KOPT-K1 (cell line): Measurements from ENCODE around the gene GCLC.

Experiments used
- H3K27ac ChIP-seq: fragments of 200-600 bp; sonication (generic); 2 replicates; pipeline ENCODE4 v1.5.1; 2016; ENCODE audit warnings: antibody characterized with exemption, mild to moderate bottlenecking, low read depth, low read length; ENCODE audit not compliant: poor library complexity, severe bottlenecking
- H3K36me3 ChIP-seq: fragments of 200-600 bp; sonication (generic); 2 replicates; pipeline ENCODE4 v1.5.1; 2017; ENCODE audit warnings: antibody characterized with exemption, mild to moderate bottlenecking, low read length, moderate library complexity; ENCODE audit not compliant: insufficient read depth
- H3K9me3 ChIP-seq: fragments of 200-600 bp; sonication (generic); 2 replicates; pipeline ENCODE4 v1.5.1; 2017; ENCODE audit warnings: antibody characterized with exemption, low read length, mild to moderate bottlenecking; ENCODE audit not compliant: insufficient read depth, poor library complexity, severe bottlenecking

Gene GCLC

DNA sequence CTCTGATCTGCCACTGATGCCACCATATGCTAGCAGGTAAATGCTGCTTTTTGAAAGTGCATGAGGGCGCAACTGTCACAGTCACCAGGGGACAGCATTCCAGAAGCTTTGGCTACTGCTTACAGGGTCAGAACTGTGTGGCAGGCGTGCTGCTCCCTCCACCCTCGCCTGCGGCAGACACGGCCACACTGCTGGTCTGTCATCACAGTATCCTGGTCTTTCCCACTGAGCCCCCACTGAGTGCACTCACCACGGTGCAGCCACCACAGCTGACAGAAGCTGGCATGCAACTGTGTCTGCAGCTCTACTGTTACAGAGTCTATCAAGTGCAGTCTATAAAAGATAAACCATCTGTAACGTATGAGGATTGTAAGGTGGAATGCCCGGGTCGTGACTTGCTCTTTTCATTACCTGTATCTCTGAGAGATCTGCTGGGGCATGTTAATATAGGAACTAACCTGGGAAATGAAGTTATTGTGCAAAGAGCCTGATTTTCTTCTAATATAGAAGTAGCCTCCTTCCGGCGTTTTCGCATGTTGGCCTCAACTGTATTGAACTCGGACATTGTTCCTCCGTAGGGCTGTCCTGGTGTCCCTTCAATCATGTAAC is 24.5 kb downstream of the GCLC start:
- Histone ChIP-seq H3K36me3 (peaks cover 27% of the 10 kb centered on the region), H3K9me3 (no peaks in the 10 kb centered on the region), H3K27ac (no peak overlapping the region)

DNA sequence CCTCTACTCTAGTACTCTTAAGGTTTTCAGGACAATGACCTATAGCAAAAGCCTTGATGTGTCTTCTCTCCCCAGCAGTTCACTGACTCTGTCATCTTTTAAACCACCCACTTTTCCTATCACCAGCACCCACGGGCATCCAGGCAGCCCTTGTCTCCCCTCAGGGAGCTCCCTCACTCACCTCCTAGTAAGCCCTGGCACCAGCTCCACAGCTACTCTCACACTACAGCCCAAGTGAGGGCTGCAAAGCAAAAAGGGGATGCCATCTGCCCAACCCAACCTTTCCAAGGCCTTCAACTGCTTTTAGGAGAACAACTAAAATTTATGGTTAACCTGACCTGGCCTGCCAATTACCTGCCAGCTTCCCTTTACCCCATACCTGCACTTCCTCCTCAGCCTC is 26.0 kb downstream of the GCLC start:
- Histone ChIP-seq H3K36me3 (peaks cover 42% of the 10 kb centered on the region), H3K27ac (no peak overlapping the region), H3K9me3 (no peaks in the 10 kb centered on the region)

DNA sequence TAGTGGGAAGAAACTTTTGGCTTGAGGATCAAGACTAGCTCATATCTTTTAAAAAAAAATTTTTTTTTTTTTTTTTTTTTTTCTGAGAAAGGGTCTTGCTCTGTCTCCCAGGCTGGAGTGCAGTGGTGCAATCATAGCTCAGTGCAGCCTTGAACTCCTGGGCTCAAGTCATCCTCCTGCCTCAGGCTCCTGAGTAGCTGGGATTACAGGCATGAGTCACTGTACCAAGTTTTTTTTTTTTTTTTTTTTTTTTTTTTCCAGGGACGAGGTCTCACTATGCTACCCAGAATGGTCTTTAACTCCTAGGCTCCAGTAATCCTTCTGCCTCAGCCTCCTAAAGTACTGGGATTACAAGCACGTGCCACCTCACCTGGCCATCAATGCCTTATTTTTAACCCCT is 27.9 kb downstream of the GCLC start:
- H3K36me3 ChIP-seq: peaks cover 58% of the 10 kb centered on the region
- H3K9me3 ChIP-seq: no peaks in the 10 kb centered on the region
- H3K27ac ChIP-seq: no peak overlapping the region

DNA sequence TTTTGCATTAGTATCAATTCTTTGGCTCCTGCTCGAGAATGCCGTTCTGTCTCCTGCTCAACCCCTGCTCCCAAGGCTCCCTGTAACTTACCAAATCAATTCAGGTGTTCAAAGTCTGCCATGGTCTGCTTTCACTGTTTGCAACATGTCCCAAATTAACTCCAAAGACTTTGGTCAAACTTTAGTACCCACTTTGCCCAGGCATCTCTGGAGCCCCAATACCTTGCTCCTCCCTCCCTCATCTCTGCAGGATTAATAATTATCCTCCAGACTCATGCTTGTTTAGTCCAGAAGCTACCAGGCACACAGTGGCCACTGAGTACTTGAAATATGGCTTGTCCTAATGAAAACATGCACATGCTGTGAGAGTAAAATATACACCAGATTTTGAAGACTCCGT is 30.2 kb downstream of the GCLC start:
- no peak overlapping the region for H3K27ac ChIP-seq
- no peaks in the 10 kb centered on the region for H3K9me3 ChIP-seq
- H3K36me3 ChIP-seq: peaks cover 67% of the 10 kb centered on the region

DNA sequence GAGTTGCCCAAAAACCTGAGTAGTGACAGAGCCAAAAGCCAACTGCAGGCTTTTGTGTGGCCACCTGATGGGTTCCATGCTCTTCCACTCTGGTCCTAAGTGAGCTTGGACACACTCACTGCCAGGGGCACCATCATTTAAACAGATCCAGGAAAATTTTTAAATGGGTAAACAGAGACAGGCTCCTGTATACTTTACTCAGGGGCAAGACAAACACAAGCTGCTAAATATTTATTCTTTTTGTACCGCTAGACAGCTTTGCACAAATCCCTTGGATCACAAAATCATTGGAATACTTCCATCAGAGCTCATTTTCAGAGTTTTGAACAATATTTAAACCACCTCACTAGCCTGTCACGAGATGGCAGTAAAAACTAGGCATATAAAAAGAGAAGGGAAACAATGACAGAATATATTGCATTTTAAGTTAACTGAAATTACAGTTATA is 31.4 kb downstream of the GCLC start:
- H3K36me3 ChIP-seq: peaks cover 74% of the 10 kb centered on the region
- H3K27ac ChIP-seq: no peak overlapping the region
- no peaks in the 10 kb centered on the region for H3K9me3 ChIP-seq

DNA sequence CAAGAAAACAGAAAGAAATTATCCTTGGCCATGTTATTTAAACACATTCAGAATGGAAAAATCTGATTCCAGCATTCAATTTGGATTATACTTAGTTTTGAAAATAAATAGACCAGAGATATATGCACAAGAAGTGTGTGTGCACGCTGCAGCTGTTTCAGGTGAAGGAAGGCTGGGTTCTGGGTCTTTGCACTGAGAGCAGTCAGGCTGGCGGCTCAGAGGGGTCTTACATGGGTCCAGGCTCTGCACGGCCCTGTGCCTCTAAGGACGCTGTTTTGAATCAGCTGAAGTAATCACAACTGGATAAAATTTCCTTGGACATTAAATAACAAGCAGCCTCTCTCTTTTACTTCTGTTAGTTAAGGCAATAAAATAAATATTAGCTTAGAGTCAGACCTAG is 31.8 kb downstream of the GCLC start:
- H3K36me3 ChIP-seq: peaks cover 76% of the 10 kb centered on the region
- no peak overlapping the region for H3K27ac ChIP-seq
- H3K9me3 ChIP-seq: no peaks in the 10 kb centered on the region

DNA sequence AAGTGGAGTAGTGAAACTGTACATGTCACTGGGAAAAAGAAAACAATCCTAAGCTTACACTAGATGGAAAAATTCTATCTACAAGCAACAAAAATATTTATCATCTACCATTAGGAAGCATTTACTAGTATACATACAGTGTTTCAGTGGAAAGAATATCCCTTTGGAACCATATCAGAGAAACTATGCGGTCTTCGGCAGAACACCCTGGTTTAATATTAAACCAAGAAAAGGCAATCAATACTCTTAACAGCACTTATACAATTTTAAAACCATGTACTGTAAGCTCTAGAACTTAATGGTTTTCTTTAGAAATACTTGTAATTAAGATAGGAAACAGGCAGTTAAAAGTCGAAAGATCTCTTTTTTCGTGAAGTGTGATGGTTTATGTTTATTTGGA is 32.3 kb downstream of the GCLC start:
- peaks cover 76% of the 10 kb centered on the region for H3K36me3 ChIP-seq
- H3K9me3 ChIP-seq: no peaks in the 10 kb centered on the region
- H3K27ac ChIP-seq: no peak overlapping the region

DNA sequence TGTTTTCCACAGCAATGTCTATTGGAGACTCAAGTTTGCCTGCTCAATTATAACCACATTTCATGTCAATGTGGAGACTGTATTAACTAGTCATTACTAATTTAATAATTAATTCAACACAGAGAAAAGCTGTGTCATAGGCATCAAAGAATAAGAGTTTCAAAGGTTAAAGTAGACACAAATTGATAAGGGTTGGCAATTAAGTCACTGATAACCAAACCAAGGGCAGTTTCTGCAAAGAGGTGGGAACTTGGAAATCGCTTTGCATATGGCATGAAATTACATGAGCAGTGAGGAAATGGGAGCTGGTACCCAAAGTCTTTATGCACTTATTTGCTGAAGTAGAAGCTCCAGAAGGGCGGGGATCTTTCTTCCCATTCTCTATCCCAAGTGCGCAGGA is 34.2 kb downstream of the GCLC start:
- Histone ChIP-seq H3K9me3 (no peaks in the 10 kb centered on the region), H3K27ac (no peak overlapping the region), H3K36me3 (peaks cover 82% of the 10 kb centered on the region)

DNA sequence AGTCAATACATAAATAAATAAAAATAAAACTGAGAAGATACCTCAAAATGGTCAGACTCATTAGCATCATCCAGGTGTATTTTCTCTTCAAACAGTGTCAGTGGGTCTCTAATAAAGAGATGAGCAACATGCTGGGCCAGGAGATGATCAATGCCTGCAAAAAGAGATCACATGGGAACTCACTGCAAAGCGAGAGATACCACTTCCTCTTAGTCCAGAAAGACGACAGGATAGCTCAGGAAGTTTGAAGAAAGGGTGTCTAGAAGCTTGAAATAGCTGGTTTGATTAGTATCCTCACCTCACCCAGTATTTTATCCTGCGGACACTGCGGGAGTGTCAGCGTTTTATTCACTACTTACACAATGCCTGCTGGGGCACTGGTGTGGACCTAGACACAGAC is 38.0 kb downstream of the GCLC start:
- peaks cover 79% of the 10 kb centered on the region for H3K36me3 ChIP-seq
- no peaks in the 10 kb centered on the region for H3K9me3 ChIP-seq
- no peak overlapping the region for H3K27ac ChIP-seq

DNA sequence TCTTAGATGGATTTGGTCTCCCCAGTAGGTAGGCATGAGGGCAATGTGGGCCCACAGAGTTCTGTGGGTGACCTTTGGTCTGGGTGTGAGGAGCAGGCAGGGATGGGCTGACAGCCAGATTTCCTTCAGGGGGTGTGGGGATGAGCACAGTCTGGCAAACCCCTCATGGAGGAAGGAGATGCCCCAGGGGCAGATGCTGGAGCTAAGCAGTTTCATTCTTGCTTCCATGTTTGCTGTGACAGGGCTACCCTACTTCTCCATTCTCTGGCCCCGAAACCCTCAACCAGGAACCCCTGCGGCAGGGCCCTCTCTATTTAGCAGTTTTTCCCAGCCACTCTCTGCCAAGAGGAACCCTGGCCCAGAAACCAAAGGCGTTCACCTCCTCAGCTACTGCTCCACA is 40.4 kb downstream of the GCLC start:
- Histone ChIP-seq H3K27ac (no peak overlapping the region), H3K36me3 (peaks cover 74% of the 10 kb centered on the region), H3K9me3 (no peaks in the 10 kb centered on the region)

DNA sequence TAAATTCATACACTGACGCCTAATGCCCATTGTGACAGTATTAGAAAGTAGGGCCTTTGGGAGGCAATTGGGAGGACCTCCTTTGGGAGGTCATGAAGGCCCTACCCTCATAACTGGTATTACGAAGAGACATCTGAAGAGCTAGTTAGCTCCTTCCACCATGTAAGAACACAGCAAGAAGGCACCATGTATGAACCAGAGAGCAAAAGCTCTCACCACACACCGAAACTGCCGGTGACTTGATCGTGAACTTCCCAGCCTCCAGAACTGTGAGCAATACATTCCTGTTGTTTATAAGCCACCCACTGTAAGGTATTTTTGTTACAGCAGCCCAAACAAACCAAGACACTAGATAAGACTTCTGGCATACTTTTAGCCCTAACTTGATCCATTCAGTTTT is 41.8 kb downstream of the GCLC start:
- H3K27ac ChIP-seq: no peak overlapping the region
- H3K36me3 ChIP-seq: peaks cover 76% of the 10 kb centered on the region
- no peaks in the 10 kb centered on the region for H3K9me3 ChIP-seq

DNA sequence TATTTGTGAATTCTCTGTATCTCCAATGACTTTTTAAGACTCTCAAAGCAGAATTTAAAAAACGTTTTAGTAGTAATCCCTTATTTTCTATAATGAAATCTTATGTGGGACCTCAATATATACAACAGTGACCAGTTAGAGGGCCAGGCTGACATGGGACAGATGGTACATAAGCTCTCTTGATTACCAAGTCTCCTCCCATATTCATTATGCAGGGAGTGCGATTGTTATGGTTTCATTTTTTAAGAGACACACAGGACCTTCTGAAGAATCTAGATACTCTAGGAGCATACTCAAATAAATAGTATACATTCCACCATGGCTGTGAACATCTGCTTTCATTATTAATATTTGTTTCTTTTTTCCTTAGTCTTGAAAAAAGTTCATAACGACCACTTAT is 43.5 kb downstream of the GCLC start:
- no peak overlapping the region for H3K27ac ChIP-seq
- no peaks in the 10 kb centered on the region for H3K9me3 ChIP-seq
- peaks cover 75% of the 10 kb centered on the region for H3K36me3 ChIP-seq

DNA sequence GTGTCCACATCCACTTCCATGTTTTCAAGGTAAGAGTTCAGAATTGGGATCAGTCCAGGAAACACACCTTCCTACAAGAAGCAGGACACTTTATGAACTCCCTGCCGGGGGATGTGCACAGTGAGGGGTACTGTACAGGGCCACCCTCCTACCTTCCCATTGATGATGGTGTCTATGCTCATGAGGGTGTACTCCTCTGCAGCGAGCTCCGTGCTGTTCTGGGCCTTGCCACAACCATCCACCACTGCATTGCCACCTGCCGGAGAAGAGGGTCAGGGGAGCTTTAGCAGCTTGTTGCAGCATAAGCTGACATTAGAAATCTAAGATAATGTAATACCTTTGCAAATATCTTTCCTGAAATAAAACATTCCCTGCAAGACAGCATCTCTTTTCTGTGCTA is 44.8 kb downstream of the GCLC start:
- no peak overlapping the region for H3K27ac ChIP-seq
- H3K9me3 ChIP-seq: no peaks in the 10 kb centered on the region
- peaks cover 62% of the 10 kb centered on the region for H3K36me3 ChIP-seq

DNA sequence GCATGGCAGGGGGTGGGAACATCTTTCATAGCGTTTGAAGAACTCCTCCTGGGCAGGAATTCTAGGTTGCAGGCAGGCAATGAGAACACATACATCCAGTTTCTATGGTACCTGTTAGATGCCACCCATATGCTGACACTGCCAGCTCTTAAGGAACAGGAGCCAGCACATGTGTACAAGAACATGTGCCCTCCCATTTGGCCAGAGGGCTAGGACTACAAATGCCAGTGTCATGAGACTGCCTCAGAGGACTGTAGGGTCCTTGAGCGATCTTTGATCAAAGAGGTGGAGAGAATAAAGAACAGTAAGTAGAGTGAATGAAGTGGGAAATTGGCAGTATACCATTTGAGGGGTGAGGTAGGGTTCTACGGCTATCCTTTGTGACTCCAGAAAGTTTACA is 45.8 kb downstream of the GCLC start:
- peaks cover 52% of the 10 kb centered on the region for H3K36me3 ChIP-seq
- H3K9me3 ChIP-seq: no peaks in the 10 kb centered on the region
- no peak overlapping the region for H3K27ac ChIP-seq

DNA sequence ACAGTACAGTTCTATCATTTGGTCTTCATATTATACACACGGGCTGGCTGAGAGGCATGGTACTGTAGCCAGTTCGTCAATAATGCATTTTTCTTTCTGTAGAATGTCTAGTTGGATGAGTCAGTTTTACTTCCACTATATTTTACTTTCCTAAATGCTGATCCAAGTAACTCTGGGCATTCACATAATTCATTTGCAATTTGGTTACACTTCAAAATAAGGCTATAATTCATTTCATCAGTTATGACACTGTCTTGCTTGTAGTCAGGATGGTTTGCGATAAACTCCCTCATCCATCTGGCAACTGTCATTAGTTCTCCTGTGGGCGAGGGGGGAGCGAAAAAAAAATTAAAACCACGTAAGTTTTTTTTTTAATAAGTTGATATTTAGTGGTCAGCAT is 46.3 kb downstream of the GCLC start:
- peaks cover 47% of the 10 kb centered on the region for H3K36me3 ChIP-seq
- no peak overlapping the region for H3K27ac ChIP-seq

DNA sequence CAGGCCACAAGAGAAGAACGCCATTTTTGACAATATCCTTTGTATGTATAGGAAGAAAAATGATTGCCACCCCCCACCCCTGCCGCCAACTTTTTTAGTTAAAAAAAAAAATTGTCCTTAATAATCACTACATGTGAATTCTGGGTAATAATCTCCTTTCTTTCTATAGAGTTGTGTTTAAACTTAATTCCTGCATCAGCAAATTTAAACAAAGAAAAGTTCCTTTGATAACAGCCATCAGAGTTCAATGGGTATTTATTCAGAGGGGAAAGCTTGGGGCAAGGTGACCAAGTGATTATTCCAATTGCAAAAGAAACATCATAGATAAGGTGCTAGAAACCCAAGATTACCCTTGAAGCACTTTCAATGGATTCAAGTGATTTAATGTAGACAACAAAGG is 47.0 kb downstream of the GCLC start:
- Histone ChIP-seq H3K9me3 (no peaks in the 10 kb centered on the region), H3K36me3 (peaks cover 42% of the 10 kb centered on the region), H3K27ac (no peak overlapping the region)

More for the DNA sequence above, 46.3 kb downstream of the GCLC start:
- H3K9me3 ChIP-seq: no peaks in the 10 kb centered on the region
